Mesenchymal stem cell (in vitro differentiated cells and primary cell): ENCODE measurements around the gene CYP1A1.

Experiments used
- DNase-seq: peaks from one replicate; pipeline ENCODE4 v3.0.0-alpha.2; 2013
- H2AFZ ChIP-seq: one replicate; pipeline ENCODE4 v1.6.1; 2013; ENCODE audit warnings: low read depth, mild to moderate bottlenecking, control low read depth, inconsistent platforms, low read length, moderate library complexity
- H2AK5ac ChIP-seq: 2 replicates; pipeline ENCODE4 v1.6.1; 2013; ENCODE audit warnings: low read length, moderate library complexity, mild to moderate bottlenecking, inconsistent platforms; ENCODE audit not compliant: severe bottlenecking
- H2BK120ac ChIP-seq: one replicate; pipeline ENCODE4 v1.6.1; 2013; ENCODE audit warnings: low read depth, mild to moderate bottlenecking, inconsistent platforms, low read length, moderate library complexity
- H2BK12ac ChIP-seq, 2 experiments: one replicate each; pipeline ENCODE4 v1.6.1; 2013; ENCODE audit warnings: inconsistent platforms in 2 of 2, low read length in 2 of 2, mild to moderate bottlenecking in 2 of 2, moderate library complexity in 2 of 2, control low read depth in 1 of 2
- H2BK15ac ChIP-seq: one replicate; pipeline ENCODE4 v1.6.1; 2013; ENCODE audit warnings: mild to moderate bottlenecking, low read depth, inconsistent platforms; ENCODE audit not compliant: poor library complexity, severe bottlenecking
- H2BK5ac ChIP-seq: 2 replicates; pipeline ENCODE4 v1.6.1; 2013; ENCODE audit warnings: low read depth, mild to moderate bottlenecking, low read length, control low read depth, inconsistent platforms; ENCODE audit not compliant: poor library complexity, severe bottlenecking
- H3K14ac ChIP-seq, 2 experiments: one replicate each; pipeline ENCODE4 v1.6.1; 2013; ENCODE audit warnings: inconsistent platforms in 2 of 2, low read length in 2 of 2, control low read depth in 1 of 2, mild to moderate bottlenecking in 1 of 2, moderate library complexity in 1 of 2
- H3K18ac ChIP-seq, 2 experiments: one replicate each; pipeline ENCODE4 v1.6.1; 2013; ENCODE audit warnings: inconsistent platforms in 2 of 2, low read length in 2 of 2, control low read depth in 1 of 2, low read depth in 1 of 2, mild to moderate bottlenecking in 1 of 2
- H3K23ac ChIP-seq, 2 experiments: one replicate each; pipeline ENCODE4 v1.6.1; 2013; ENCODE audit warnings: inconsistent platforms in 2 of 2, low read length in 2 of 2, mild to moderate bottlenecking in 2 of 2, moderate library complexity in 2 of 2, control low read depth in 1 of 2
- H3K27ac ChIP-seq: 2 replicates; pipeline ENCODE4 v1.5.1; 2013; ENCODE audit warnings: mild to moderate bottlenecking, moderate library complexity, low read length, control low read depth, inconsistent platforms; ENCODE audit not compliant: poor library complexity, severe bottlenecking
- H3K27me3 ChIP-seq, 2 experiments: 2 replicates each; pipeline versions ENCODE4 v1.6.1 to v1.7.0; 2013; ENCODE audit warnings: low read length in 2 of 2, mild to moderate bottlenecking in 2 of 2, moderate library complexity in 2 of 2, control low read depth in 1 of 2, inconsistent platforms in 1 of 2; ENCODE audit not compliant: control insufficient read depth in 1 of 2, insufficient read depth in 1 of 2
- H3K36me3 ChIP-seq, 2 experiments: 2 replicates each; pipeline versions ENCODE4 v1.6.1 to v1.7.0; 2013; ENCODE audit warnings: low read length in 2 of 2, control low read depth in 1 of 2, inconsistent platforms in 1 of 2, low read depth in 1 of 2, mild to moderate bottlenecking in 1 of 2; ENCODE audit not compliant: insufficient read depth in 2 of 2, control insufficient read depth in 1 of 2
- H3K4ac ChIP-seq, 2 experiments: one replicate each; pipeline ENCODE4 v1.6.1; 2013; ENCODE audit warnings: inconsistent platforms in 2 of 2, low read length in 2 of 2, mild to moderate bottlenecking in 2 of 2, moderate library complexity in 2 of 2, control low read depth in 1 of 2, low read depth in 1 of 2
- H3K4me1 ChIP-seq: 2 replicates; pipeline ENCODE4 v1.6.1; 2013; ENCODE audit warnings: low read depth, low read length, control low read depth; ENCODE audit not compliant: control insufficient read depth, insufficient read depth
- H3K4me2 ChIP-seq: 2 replicates; pipeline ENCODE4 v1.6.1; 2013; ENCODE audit warnings: low read length, mild to moderate bottlenecking, inconsistent platforms; ENCODE audit not compliant: poor library complexity, severe bottlenecking
- H3K4me3 ChIP-seq, 2 experiments: 2 replicates each; pipeline versions ENCODE4 v1.5.1 to v1.7.0; 2013; ENCODE audit warnings: low read length in 2 of 2, mild to moderate bottlenecking in 2 of 2, control low read depth in 1 of 2, low read depth in 1 of 2; ENCODE audit not compliant: insufficient read depth in 1 of 2
- H3K79me1 ChIP-seq: replicated peaks from 2 replicates; pipeline ENCODE4 v1.6.1; 2013; ENCODE audit warnings: mild to moderate bottlenecking, control low read depth, low read length, inconsistent platforms; ENCODE audit not compliant: poor library complexity, severe bottlenecking
- H3K9ac ChIP-seq: 2 replicates; pipeline ENCODE4 v1.7.0; 2013; ENCODE audit warnings: mild to moderate bottlenecking, low read length, moderate library complexity
- H3K9me3 ChIP-seq: 2 replicates; pipeline ENCODE4 v1.7.0; 2013; ENCODE audit warnings: mild to moderate bottlenecking, low read length; ENCODE audit not compliant: control insufficient read depth
- H4K8ac ChIP-seq: one replicate; pipeline ENCODE4 v1.6.1; 2013; ENCODE audit warnings: inconsistent platforms, mild to moderate bottlenecking, low read length, moderate library complexity
- H4K91ac ChIP-seq: one replicate; pipeline ENCODE4 v1.6.1; 2013; ENCODE audit warnings: mild to moderate bottlenecking, low read length, inconsistent platforms
- WGBS: methylation state at CpG from one replicate; pipeline ENCODE4 v1.1.7; 2013; ENCODE audit warnings: mixed read lengths; 5-methylcytosine and 5-hydroxymethylcytosine counted together

Gene CYP1A1

DNA sequence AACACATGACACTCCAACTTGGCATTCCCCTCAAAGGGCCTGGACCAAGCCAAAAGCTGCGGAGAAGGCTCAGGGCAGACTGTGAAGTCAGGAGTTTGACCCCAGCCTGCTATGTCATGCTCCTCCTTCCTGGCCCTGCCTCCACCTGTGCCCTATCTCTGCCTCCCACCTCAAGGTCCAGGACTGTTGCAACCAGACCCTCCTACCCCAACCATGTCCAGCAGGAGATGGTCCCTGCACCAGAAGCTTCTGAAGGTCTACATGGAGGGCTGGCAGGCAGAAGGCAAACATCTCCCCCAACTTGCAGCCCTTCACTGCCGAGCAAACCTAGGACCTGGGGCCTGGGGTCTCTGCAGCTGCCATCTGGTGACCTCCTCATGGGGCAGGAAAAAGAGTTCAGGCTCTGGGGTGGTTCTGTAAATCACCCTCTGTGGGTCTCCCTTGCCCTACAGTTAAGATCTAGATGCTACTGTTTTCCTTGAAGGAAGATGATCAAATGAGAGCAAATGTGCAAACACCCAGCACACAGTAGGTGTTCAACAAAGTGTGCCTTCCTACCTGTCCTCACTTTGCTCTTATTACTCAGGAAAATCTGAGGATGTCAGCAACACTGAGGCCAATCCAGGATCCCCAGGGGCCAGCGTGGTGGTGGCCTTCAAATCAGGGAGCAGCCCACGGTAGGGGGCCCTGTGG, 45.0 kb upstream of the CYP1A1 start:
- Histone ChIP-seq H3K27ac (no peak overlapping the region), H2BK5ac (no peak overlapping the region), H3K9ac (no peak overlapping the region), H3K18ac (no peak overlapping the region), H3K27me3 (peaks cover 24 to 28% of the 10 kb centered on the region in 2 experiments), H3K4me3 (no peak overlapping the region), H3K14ac (no peak overlapping the region), H3K9me3 (no peaks in the 10 kb centered on the region), H3K4ac (no peak overlapping the region), H2AFZ (no peak overlapping the region), H2AK5ac (no peak overlapping the region), H3K36me3 (no peaks in the 10 kb centered on the region), H4K91ac (no peak overlapping the region), H2BK15ac (no peak overlapping the region), H3K79me1 (no peaks in the 10 kb centered on the region), H3K4me2 (no peak overlapping the region), H4K8ac (no peak overlapping the region), H3K4me1 (peaks cover 9% of the 10 kb centered on the region), H2BK120ac (no peak overlapping the region), H2BK12ac (no peak overlapping the region), H3K23ac (no peak overlapping the region)
- WGBS, result 57% methylated on average over 4 of the region's 4 CpGs
- no peak for DNase-seq

DNA sequence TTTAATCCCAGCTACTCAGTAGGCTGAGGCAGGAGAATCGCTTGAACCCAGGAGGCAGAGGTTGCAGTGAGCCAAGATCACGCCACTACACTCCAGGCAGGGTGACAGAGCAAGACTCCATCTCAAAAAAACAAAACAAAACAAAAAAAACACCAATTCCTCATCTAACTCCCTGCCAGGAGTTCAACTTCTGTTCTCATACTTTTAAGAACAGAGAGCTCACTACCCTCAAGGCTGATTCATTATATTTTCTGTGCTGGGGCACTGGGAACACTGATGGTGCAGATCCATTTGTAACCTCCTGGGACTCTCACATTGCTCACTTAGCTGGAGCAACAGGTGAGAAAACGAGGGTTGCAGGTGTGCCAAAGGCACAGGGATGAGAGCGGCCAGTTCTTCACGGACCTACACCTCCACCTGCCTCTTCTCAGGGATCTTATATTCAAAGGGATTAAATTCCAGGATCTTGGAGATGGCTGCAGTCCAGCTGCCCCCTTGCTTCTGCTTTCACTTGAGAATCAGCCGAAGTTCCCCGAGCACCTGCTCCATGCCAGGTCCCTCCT, 44.2 kb upstream of the CYP1A1 start:
- Histone ChIP-seq H3K4ac (no peak overlapping the region), H3K23ac (no peak overlapping the region), H2BK120ac (no peak overlapping the region), H3K27ac (no peak overlapping the region), H2BK5ac (no peak overlapping the region), H3K18ac (no peak overlapping the region), H3K27me3 (peaks cover 24 to 29% of the 10 kb centered on the region in 2 experiments), H2AFZ (no peak overlapping the region), H2AK5ac (no peak overlapping the region), H3K79me1 (no peaks in the 10 kb centered on the region), H3K36me3 (no peaks in the 10 kb centered on the region), H3K9me3 (no peaks in the 10 kb centered on the region), H4K91ac (no peak overlapping the region), H2BK15ac (no peak overlapping the region), H2BK12ac (no peak overlapping the region), H3K4me1 (peaks cover 9% of the 10 kb centered on the region), H3K9ac (no peak overlapping the region), H4K8ac (no peak overlapping the region), H3K4me2 (no peak overlapping the region), H3K14ac (no peak overlapping the region), H3K4me3 (no peak overlapping the region)
- no peak for DNase-seq
- 58% methylated on average over 7 of the region's 7 CpGs for WGBS

DNA sequence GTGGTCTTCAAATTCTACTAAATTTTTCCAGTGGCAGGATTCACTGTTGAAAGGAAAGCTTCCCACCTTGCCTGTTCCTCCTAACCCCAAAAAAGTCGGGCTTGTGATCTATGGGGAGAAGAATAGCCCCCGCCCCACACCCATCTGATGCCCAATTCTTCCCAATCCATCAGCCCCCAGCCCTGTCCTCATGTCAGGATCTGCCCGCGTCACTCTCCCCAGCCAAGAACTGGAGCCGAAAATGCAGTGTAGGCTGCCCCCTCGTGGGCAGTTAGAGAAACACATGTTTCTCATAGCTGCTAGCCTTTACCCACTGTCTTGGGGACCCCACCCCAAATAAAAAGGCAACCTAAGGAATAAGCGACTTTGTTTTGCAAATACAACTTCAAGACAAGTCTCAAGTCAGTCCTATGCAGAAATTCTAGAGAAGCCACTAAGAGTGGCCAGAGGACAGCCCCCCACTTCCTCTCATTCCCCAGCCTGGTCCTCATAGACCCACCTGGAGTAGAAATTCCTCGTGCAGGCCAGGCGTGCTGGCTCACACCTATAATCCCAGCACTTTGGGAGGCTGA, 43.5 kb upstream of the CYP1A1 start:
- peak overlapping the region in 1 of 2 experiments; percentile 54 for H3K4me3 ChIP-seq
- no peak overlapping the region for H2BK120ac ChIP-seq
- no peak overlapping the region for H4K91ac ChIP-seq
- no peak overlapping the region for H4K8ac ChIP-seq
- 4% methylated on average over 9 of the region's 9 CpGs for WGBS
- H2BK5ac ChIP-seq, result no peak overlapping the region
- no peak overlapping the region for H3K4ac ChIP-seq
- no peak overlapping the region for H2BK12ac ChIP-seq
- H3K4me2 ChIP-seq, result no peak overlapping the region
- H3K36me3 ChIP-seq, result no peaks in the 10 kb centered on the region
- H3K9me3 ChIP-seq, result no peaks in the 10 kb centered on the region
- peaks cover 9% of the 10 kb centered on the region for H3K4me1 ChIP-seq
- no peak overlapping the region for H3K27ac ChIP-seq
- H3K23ac ChIP-seq, result no peak overlapping the region
- DNase-seq, result peak; percentile 67
- H3K27me3 ChIP-seq, result peaks cover 24 to 32% of the 10 kb centered on the region in 2 experiments
- no peak overlapping the region for H3K14ac ChIP-seq
- no peak overlapping the region for H2AK5ac ChIP-seq
- H3K18ac ChIP-seq, result no peak overlapping the region
- H3K9ac ChIP-seq, result peak overlapping the region; percentile 62
- H2AFZ ChIP-seq, result no peak overlapping the region
- no peak overlapping the region for H2BK15ac ChIP-seq
- no peaks in the 10 kb centered on the region for H3K79me1 ChIP-seq

DNA sequence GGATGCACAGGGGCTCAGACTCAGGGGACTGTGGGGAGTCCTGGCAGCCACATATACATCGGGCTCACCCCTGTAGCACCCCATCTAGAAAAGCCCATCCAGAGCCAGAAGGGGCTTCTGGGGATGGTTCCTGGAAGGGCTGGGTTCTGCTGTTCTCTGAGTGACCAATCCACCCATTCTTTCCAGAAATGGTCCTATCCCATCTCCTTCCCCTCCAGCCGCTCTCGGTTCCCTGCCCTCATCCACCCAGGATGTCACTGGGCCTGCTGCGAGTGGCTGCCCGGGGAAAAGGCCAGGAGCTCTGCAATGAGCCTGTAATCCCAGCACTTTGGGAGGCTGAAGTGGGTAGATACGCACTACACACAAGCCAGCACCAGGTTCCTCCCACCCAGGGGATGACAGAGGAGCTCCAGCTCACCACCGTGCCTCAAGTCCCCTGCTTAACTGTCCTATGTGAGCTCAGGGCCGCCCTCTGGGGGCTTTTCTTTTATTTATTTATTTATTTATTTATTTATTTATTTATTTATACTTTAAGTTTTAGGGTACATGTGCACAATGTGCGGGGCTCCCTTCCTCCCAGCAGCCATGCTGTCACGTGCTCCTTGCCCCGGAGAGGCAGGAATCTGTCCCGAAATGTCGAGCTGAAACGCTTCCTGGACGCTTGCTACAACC, 42.9 kb upstream of the CYP1A1 start:
- no peak overlapping the region for H2BK5ac ChIP-seq
- H3K18ac ChIP-seq, result no peak overlapping the region
- no peak overlapping the region for H2BK12ac ChIP-seq
- peak overlapping the region in 1 of 2 experiments; percentile 54 for H3K4me3 ChIP-seq
- H3K9ac ChIP-seq, result peak overlapping the region; percentile 62
- no peak overlapping the region for H4K8ac ChIP-seq
- H2BK15ac ChIP-seq, result no peak overlapping the region
- no peak overlapping the region for H3K4ac ChIP-seq
- no peak overlapping the region for H2AFZ ChIP-seq
- DNase-seq, result no peak
- no peak overlapping the region for H3K23ac ChIP-seq
- H3K4me2 ChIP-seq, result no peak overlapping the region
- H3K9me3 ChIP-seq, result no peaks in the 10 kb centered on the region
- H4K91ac ChIP-seq, result no peak overlapping the region
- H3K4me1 ChIP-seq, result peaks cover 4% of the 10 kb centered on the region
- no peak overlapping the region for H2BK120ac ChIP-seq
- no peak overlapping the region for H3K14ac ChIP-seq
- 63% methylated on average over 13 of the region's 15 CpGs for WGBS
- H2AK5ac ChIP-seq, result no peak overlapping the region
- H3K27me3 ChIP-seq, result peaks cover 24 to 38% of the 10 kb centered on the region in 2 experiments
- no peak overlapping the region for H3K27ac ChIP-seq
- no peaks in the 10 kb centered on the region for H3K79me1 ChIP-seq
- no peaks in the 10 kb centered on the region for H3K36me3 ChIP-seq
